ENCODE measurements around the gene MCTP1.

The MCTP1 gene

GRCh38 chr5:94928891-94929290 lies 356.0 kb downstream of the MCTP1 start:
- Mint-ChIP-seq H3K27ac (no peak overlapping the region), H3K9me3 (no peaks in the 10 kb centered on the region), H3K4me1 (ENCODE audit: low read depth) (no peaks in the 10 kb centered on the region), H3K36me3 (ENCODE audit: low read depth) (no peaks in the 10 kb centered on the region), H3K4me3 (no peak overlapping the region), H3K27me3 (no peaks in the 10 kb centered on the region)

DNA sequence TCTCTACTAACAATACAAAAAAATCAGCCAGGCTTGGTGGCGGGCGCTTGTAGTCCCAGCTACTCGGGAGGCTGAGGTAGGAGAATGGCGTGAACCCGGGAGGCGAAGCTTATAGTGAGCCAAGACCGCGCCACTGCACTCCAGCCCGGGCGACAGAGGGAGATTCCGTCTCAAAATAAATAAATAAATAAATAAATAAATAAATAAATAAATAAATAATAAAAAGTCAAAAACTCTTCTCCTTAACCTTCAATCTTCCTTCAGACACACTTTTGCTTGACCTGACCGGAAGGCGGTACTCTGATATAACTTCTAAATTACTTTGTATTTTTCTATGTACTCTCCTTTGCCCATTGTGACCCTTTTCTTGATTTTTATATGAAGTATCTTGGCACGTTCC lies 364.3 kb downstream of the MCTP1 start:
- Mint-ChIP-seq H3K27me3 (no peaks in the 10 kb centered on the region), H3K27ac (no peak overlapping the region), H3K36me3 (ENCODE audit: low read depth) (no peaks in the 10 kb centered on the region), H3K4me1 (ENCODE audit: low read depth) (no peaks in the 10 kb centered on the region), H3K9me3 (no peaks in the 10 kb centered on the region), H3K4me3 (no peak overlapping the region)

DNA sequence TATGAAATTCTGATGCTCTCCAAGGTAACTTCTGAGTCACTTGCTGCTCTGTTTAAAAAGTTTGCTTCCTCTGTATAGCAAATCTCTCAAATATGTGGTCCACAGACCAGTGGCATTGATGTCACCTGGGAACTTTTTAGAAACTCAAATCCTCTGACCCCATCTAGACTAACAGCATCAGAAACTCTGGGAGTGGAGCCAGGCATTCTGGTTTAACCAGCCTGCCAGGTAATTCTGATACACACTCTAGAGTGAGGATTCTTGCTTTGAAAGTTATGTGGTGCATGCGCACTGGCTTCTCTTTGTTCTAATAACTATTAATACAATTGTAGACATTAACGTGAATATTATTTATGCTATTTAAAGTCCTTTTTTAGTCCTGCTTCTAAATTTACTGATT lies 368.3 kb downstream of the MCTP1 start:
- Mint-ChIP-seq H3K27ac (no peak overlapping the region), H3K27me3 (no peaks in the 10 kb centered on the region), H3K9me3 (no peaks in the 10 kb centered on the region)

DNA sequence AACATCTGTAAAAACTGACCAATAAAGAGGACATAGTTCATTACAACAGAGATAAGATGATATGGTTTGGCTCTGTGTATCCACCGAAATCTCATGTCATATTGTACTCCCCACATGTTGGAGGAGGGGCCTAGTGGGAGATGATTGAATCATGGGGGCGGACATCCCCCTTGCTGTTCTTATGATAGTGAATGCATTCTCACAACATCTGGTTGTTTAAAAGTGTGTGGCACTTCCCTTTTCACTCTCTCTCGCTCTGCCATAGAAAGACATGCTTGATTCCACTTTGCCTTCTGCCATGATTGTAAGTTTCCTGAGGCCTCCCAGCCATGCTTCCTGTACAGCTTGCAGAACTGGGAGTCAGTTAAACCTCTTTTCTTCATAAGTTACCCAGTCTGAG lies 373.6 kb downstream of the MCTP1 start:
- Mint-ChIP-seq H3K4me3 (no peak overlapping the region), H3K4me1 (ENCODE audit: low read depth) (no peaks in the 10 kb centered on the region), H3K36me3 (ENCODE audit: low read depth) (no peaks in the 10 kb centered on the region), H3K27me3 (no peaks in the 10 kb centered on the region), H3K27ac (no peak overlapping the region), H3K9me3 (no peaks in the 10 kb centered on the region)

More for the DNA sequence above, 368.3 kb downstream of the MCTP1 start:
- Mint-ChIP-seq H3K36me3 (ENCODE audit: low read depth) (no peaks in the 10 kb centered on the region), H3K4me3 (no peak overlapping the region), H3K4me1 (ENCODE audit: low read depth) (no peaks in the 10 kb centered on the region)

DNA sequence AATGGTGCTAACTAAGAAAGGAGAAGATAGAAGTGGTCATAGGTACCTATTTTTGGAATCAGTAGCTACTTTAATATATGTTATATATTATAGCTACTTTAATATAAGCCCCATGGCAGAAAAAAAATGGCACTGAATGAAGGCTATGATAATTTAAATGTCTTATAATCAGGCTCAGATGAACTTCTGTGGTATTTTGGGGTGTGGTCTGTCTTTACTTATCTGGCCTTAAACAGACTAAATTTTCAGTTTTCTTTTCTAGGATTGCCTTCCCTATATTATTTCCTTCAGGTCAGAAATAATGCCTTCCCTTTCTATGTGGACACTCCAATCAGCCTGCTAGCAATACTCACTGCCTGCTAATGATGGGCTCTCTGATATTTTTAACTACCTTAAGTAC lies 374.2 kb downstream of the MCTP1 start:
- no peaks in the 10 kb centered on the region for H3K27me3 Mint-ChIP-seq

GRCh38 chr5:94908889-94909480 lies 375.9 kb downstream of the MCTP1 start:
- no peak overlapping the region for H3K27ac Mint-ChIP-seq
- H3K27me3 Mint-ChIP-seq, result no peaks in the 10 kb centered on the region
- H3K9me3 Mint-ChIP-seq, result no peaks in the 10 kb centered on the region
- no peak overlapping the region for H3K4me3 Mint-ChIP-seq
- no peaks in the 10 kb centered on the region for H3K4me1 Mint-ChIP-seq (ENCODE audit: low read depth)
- no peaks in the 10 kb centered on the region for H3K36me3 Mint-ChIP-seq (ENCODE audit: low read depth)

More for the DNA sequence above, 374.2 kb downstream of the MCTP1 start:
- Mint-ChIP-seq H3K9me3 (no peaks in the 10 kb centered on the region), H3K27ac (no peak overlapping the region), H3K4me1 (ENCODE audit: low read depth) (no peaks in the 10 kb centered on the region), H3K4me3 (no peak overlapping the region), H3K36me3 (ENCODE audit: low read depth) (no peaks in the 10 kb centered on the region)

- no peaks in the 10 kb centered on the region for H3K27me3 Mint-ChIP-seq
- no peak overlapping the region for H3K4me3 Mint-ChIP-seq
- no peak overlapping the region for H3K27ac Mint-ChIP-seq
- no peaks in the 10 kb centered on the region for H3K9me3 Mint-ChIP-seq
- H3K36me3 Mint-ChIP-seq (ENCODE audit: low read depth), result no peaks in the 10 kb centered on the region
- H3K4me1 Mint-ChIP-seq (ENCODE audit: low read depth), result no peaks in the 10 kb centered on the region
These were observed 378.1 kb downstream of the MCTP1 start for GRCh38 chr5:94906750-94907149.

GRCh38 chr5:94903726-94904125 lies 381.2 kb downstream of the MCTP1 start:
- Mint-ChIP-seq H3K9me3 (no peaks in the 10 kb centered on the region), H3K36me3 (ENCODE audit: low read depth) (no peaks in the 10 kb centered on the region), H3K4me1 (ENCODE audit: low read depth) (peaks cover 7% of the 10 kb centered on the region), H3K27me3 (no peaks in the 10 kb centered on the region), H3K27ac (no peak overlapping the region), H3K4me3 (no peak overlapping the region)

DNA sequence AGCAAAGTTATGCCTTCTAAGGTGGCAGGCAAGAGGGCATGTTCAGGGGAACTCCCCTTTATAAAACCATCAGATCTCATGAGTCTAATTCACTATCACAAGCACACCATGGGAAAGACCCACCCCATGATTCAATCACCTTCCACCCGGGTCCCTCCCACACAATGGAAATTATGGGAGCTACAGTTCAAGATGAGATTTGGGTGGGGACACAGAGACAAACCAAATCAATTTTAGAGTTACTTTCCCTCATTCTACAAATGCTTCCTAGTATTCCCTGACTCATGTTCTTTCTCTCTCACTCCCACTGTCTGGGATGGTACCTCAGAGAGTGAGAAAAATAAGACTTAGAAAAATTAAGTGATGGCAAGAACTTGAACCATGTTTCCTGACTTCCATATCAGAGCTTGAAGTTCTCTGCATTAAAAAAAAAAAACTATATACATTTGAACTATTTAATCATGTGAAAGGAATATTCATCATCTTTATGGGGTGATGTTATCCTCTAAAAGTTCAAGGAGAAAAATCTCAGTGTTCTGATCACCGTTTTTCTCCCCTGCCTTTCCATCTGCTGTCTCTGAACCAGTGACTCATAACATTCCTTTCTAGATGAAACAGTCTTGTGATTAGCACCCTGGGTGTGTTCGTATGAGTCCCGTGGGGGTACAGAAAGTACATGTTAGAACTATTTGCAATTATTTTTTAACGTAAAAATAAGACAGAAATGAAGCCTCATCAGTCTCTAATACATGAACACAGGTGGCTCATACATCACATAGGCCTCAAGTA lies 383.5 kb downstream of the MCTP1 start:
- Mint-ChIP-seq H3K4me1 (ENCODE audit: low read depth) (peaks cover 7% of the 10 kb centered on the region), H3K36me3 (ENCODE audit: low read depth) (no peaks in the 10 kb centered on the region), H3K9me3 (no peaks in the 10 kb centered on the region), H3K27ac (no peak overlapping the region), H3K4me3 (no peak overlapping the region), H3K27me3 (no peaks in the 10 kb centered on the region)

GRCh38 chr5:94900006-94900505 lies 384.8 kb downstream of the MCTP1 start:
- Mint-ChIP-seq H3K27ac (no peak overlapping the region), H3K9me3 (no peaks in the 10 kb centered on the region), H3K36me3 (ENCODE audit: low read depth) (no peaks in the 10 kb centered on the region), H3K4me3 (no peak overlapping the region), H3K4me1 (ENCODE audit: low read depth) (peaks cover 7% of the 10 kb centered on the region), H3K27me3 (no peaks in the 10 kb centered on the region)

GRCh38 chr5:94893412-94894135 lies 391.3 kb downstream of the MCTP1 start:
- peaks cover 3% of the 10 kb centered on the region for H3K27me3 Mint-ChIP-seq
- H3K27ac Mint-ChIP-seq, result no peak overlapping the region
- H3K36me3 Mint-ChIP-seq (ENCODE audit: low read depth), result no peaks in the 10 kb centered on the region
- H3K9me3 Mint-ChIP-seq, result no peaks in the 10 kb centered on the region
- no peak overlapping the region for H3K4me3 Mint-ChIP-seq
- H3K4me1 Mint-ChIP-seq (ENCODE audit: low read depth), result no peaks in the 10 kb centered on the region

DNA sequence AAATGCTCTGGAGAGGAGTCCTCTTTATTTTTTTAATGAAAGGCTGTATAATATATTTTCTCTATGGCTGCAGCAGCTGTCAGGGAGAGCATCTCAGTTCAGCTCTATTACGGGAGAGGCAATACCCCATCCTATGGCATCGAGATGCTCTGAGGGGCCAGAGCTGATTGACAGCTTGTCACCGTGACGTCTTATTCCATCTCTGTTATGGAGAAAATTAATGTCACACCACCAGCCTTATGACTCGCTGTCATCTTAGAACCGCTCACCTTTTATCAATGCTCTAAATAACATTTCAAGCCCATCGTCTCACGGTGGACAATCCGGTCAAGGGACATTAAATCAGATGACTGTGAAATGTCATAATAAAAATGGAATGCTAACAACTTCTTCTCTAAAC lies 392.9 kb downstream of the MCTP1 start:
- Mint-ChIP-seq H3K36me3 (ENCODE audit: low read depth) (no peaks in the 10 kb centered on the region), H3K27me3 (peaks cover 3% of the 10 kb centered on the region), H3K9me3 (no peaks in the 10 kb centered on the region), H3K4me1 (ENCODE audit: low read depth) (no peaks in the 10 kb centered on the region), H3K4me3 (no peak overlapping the region), H3K27ac (no peak overlapping the region)

GRCh38 chr5:94891565-94891964 lies 393.3 kb downstream of the MCTP1 start:
- Mint-ChIP-seq H3K27me3 (peaks cover 3% of the 10 kb centered on the region), H3K36me3 (ENCODE audit: low read depth) (no peaks in the 10 kb centered on the region), H3K4me3 (no peak overlapping the region), H3K9me3 (no peaks in the 10 kb centered on the region), H3K27ac (no peak overlapping the region), H3K4me1 (ENCODE audit: low read depth) (no peaks in the 10 kb centered on the region)

GRCh38 chr5:94890907-94891306 lies 394.0 kb downstream of the MCTP1 start:
- H3K27me3 Mint-ChIP-seq, result peaks cover 3% of the 10 kb centered on the region
- H3K36me3 Mint-ChIP-seq (ENCODE audit: low read depth), result no peaks in the 10 kb centered on the region
- no peaks in the 10 kb centered on the region for H3K4me1 Mint-ChIP-seq (ENCODE audit: low read depth)
- H3K9me3 Mint-ChIP-seq, result no peaks in the 10 kb centered on the region
- H3K4me3 Mint-ChIP-seq, result no peak overlapping the region
- H3K27ac Mint-ChIP-seq, result no peak overlapping the region

DNA sequence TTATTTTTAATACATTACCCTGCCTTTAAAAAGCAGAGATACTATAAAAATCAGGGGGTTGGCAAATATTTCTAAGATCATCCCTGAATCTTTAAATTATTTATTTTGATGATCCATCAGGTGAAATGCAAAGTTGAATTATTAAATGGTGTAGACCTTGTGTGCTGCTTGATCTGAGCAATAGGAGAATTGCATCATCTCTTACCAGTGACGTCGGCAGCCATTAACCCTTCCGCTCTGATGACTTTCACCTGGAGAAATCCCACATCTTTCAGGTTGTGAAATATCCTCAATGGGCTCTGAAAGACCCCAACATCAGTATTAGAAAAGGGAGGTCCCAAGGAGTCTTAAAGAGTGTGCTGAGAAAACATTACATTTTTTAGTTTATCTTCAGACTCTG lies 396.2 kb downstream of the MCTP1 start:
- Mint-ChIP-seq H3K27me3 (peaks cover 3% of the 10 kb centered on the region), H3K4me3 (no peak overlapping the region), H3K27ac (no peak overlapping the region), H3K4me1 (ENCODE audit: low read depth) (no peaks in the 10 kb centered on the region), H3K9me3 (no peaks in the 10 kb centered on the region), H3K36me3 (ENCODE audit: low read depth) (no peaks in the 10 kb centered on the region)

Data from stimulated activated naive CD8-positive, alpha-beta T cell treated with anti-CD3 and anti-CD28 coated beads, Interleukin-15, Interleukin-2, amounts not matched to agents 100 ng/mL and 50 ng/mL, for 24 hours (primary cell).